HG03108 (cell line): ENCODE data around the gene GRN.

Source experiments
- ATAC-seq: cut with Tn5 transposase; IDR thresholded peaks from one replicate; pipeline ENCODE4 v1.9.1; 2021; ENCODE audit warnings: moderate library complexity; ENCODE audit not compliant: unreplicated experiment

Gene GRN

DNA sequence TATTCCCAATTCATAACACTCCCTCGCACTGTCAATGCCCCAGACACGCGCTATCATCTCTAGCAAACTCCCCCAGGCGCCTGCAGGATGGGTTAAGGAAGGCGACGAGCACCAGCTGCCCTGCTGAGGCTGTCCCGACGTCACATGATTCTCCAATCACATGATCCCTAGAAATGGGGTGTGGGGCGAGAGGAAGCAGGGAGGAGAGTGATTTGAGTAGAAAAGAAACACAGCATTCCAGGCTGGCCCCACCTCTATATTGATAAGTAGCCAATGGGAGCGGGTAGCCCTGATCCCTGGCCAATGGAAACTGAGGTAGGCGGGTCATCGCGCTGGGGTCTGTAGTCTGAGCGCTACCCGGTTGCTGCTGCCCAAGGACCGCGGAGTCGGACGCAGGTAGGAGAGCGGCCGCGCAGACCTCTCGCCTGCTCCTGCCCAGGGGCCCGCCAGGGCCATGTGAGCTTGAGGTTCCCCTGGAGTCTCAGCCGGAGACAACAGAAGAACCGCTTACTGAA, at the start of gene GRN:
GRN (plus strand) TSS at position 364 of the 515 bp plus-strand sequence. CDS start 3,863 bp downstream, outside the sequence.
- ATAC-seq, result peak; percentile 58

- ATAC-seq, result no peak
Measured at GRCh38 chr17:44297975-44298374, 47.1 kb upstream of the GRN start.

DNA sequence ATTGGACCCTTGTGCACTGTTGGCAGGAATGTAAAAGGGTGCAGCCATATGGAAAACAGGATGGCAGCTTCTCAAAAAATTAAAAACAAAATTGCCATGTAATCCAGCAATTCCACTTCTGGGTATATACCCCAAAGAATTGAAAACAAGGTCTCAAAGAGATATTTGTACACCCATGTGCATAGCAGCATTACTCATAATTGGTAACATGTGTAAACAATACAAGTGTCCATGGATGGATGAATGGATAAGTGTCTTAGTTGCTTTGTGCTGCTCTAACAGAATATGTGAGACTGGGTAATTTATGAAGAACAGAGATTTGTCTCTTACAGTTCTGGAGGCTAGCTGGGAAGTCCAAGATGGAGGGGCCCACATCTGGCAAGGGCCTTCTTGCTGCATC, 40.5 kb upstream of the GRN start:
- ATAC-seq, result no peak

- ATAC-seq, result no peak
Measured at GRCh38 chr17:44307387-44308186, 37.5 kb upstream of the GRN start.

DNA sequence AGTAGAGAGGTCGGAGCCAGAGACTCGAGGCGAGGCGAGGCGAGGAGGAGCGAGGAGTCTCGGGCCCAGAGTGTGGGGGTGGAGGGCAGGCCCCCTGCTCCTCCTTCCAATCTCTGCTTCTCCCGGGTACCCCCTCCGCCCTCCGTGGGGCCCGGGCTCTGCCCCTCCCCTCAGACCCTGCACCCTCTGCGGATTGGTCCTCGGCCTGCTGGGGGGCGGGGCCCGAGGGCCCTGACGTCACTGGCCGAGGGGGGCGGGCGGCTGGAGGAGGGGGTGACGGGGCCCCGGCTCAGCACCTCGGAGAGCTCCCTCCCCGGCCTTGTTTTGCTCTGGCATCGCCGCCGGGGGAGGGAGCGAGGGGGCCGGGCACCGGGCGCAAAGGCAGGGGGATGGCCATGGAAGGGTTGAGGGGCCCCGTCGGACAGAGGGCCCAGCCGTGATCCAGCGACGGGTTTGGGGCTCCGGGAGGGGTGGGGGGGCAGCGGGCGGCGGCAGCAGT, 36.7 kb upstream of the GRN start, which contains the start of gene RUNDC3A:
RUNDC3A (plus strand) TSS at position 282 of the 499 bp plus-strand sequence. CDS start 232 bp downstream, outside the sequence.
- no peak for ATAC-seq

- no peak for ATAC-seq
Measured at GRCh38 chr17:44308865-44309264, 36.2 kb upstream of the GRN start.

GRCh38 chr17:44309472-44309871, 35.6 kb upstream of the GRN start:
- ATAC-seq, result no peak

DNA sequence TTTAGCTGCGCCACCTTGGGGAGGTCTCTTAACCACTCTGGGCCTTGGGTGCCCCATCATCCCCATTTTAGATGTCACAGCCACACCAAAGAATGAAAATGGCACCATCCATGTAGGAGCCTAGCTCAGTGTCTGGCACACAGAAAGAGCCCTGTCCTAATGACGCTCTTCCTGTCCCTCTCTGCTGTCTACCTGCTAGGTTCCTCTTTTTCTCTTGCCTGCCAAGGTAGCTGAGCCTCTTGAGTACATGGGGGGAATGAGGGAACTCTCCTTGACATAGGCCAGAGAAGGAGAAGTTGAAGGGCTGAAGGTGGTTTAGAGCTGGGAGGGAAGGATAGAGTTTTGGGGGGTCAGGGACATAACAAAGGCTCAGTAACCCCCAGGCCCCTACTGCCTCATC, 34.9 kb upstream of the GRN start:
- ATAC-seq, result no peak

DNA sequence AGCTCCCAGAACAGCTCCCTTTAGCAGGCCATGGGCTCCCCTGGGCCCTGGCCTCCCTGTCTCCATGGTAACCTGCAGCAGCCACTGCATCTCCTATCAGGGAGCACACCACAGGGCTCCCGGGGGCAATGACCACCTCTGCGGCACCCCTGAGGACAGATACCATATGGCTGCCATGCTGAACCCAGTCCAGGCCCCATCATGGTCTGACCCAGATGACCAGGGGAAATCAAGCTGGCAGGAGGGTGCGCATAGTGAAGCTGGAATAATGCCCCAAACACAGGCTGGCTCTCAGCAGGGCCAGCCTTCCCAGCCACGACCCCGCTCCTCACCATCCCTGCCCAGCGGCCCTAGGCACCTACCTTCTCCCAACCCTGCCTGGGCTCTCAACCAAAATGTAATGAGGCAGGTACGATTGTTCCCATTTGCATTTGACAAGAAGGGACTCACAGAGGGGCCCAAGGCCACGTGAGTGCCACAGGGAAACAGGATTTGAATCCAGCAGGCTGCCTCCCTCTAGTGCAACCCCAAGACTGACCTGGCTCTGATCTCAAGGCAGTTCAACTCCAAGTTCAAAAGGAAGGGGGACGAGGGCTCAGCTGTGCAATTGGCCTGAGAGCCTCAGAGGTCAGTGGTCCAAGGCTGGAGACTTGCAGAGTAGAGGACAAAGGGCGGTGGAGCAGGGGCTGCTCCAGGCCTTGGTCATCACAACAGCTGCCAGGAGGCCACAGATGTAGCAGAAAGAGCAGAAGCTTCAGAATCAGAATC, 34.3 kb upstream of the GRN start:
- no peak for ATAC-seq

GRCh38 chr17:44311562-44312181, 33.4 kb upstream of the GRN start:
- ATAC-seq, result no peak

GRCh38 chr17:44312396-44313104, 32.6 kb upstream of the GRN start:
- no peak for ATAC-seq

- no peak for ATAC-seq
Measured at GRCh38 chr17:44314031-44314430, 31.1 kb upstream of the GRN start.

GRCh38 chr17:44314524-44314868, 30.6 kb upstream of the GRN start:
- ATAC-seq, result no peak

DNA sequence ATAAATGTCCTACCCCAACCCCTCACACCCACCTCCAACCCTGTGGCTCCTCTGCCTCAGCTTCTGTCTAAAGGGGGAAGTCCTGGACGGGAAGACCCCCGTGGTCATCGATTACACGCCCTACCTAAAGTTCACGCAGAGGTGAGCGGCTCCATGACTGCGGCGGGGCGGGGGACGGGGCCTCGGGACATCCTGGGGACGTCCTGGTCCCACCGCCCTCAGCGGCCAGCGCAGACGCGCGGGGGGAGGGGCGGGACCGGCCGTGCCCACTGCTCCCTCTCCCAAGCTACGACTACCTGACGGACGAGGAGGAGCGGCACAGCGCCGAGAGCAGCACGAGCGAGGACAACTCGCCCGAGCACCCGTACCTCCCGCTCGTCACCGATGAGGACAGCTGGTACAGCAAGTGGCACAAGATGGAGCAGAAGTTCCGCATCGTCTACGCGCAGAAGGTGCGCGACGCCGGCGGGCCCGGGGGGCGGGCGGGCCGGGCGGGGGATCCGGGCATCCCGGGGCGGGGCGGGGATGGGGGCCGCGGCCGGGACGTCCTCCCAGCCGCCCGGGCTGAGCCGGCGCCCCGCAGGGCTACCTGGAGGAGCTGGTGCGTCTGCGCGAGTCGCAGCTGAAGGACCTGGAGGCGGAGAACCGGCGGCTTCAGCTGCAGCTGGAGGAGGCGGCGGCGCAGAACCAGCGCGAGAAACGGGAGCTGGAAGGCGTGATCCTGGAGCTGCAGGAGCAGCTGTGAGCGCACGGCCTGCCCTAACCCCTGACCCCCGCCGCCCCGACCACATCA, 30.0 kb upstream of the GRN start:
- no peak for ATAC-seq

DNA sequence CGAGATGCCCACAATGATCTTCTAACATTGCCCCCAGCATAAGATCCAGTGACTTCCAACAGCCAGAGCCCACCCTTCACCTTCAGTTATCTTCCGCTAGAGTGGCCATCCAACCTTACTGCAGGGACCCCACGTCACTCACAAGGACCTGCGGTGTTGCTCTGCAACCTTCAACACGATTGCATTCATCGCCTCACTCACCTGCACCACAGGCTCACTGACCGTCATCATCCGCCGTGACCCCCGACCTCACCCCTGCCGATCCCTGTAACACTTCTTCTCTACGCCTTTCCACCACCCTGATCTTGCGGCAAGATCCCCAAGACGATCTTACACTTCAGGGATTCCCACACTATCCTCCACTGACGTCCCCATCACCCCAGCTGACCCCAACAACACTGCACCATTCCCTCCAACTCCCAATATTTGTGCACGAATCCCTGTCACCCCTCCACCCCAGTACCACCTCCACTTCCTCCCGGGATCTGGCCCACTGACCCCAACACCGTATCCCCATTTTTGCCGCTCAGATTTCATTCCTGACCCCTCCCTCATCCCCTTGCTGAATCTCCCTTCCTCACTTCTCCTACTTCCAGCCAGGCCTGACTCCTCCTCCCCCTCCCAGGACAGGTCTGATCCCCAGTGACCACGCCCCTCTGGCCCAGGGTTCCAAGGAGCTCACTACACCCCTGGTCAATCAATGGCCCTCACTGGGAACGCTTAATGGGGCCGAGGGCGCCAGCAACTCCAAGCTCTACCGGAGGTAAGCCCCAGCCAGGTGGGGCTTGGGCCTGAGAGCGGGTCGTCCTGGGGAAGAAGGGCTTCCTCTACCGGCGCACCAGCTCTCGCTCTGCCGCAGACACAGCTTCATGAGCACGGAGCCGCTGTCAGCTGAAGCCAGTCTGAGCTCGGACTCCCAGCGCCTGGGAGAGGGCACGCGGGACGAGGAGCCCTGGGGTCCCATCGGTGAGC, 29.1 kb upstream of the GRN start:
- ATAC-seq, result no peak

DNA sequence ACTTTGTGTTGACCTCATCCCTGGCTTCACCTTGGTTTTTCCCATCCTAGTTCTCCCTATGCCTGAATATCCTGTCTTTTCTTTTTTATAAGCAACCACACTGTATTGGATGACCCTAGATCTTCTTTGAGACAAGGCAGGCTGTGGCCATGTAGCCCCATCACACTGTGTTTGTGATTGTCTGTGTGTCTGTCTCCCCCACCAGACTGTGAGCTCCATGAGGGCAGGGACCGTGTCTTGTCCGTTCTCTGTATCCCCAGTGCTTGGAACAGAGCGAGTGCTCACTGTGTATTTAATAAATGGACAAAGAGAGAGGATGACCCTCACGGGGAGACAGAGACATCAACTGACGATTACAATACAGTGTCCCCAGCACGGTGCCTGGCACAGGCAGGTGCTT, 27.6 kb upstream of the GRN start:
- ATAC-seq, result no peak

GRCh38 chr17:44318077-44318892, 26.8 kb upstream of the GRN start:
- ATAC-seq, result no peak

GRCh38 chr17:44320066-44320465, 25.0 kb upstream of the GRN start:
- no peak for ATAC-seq
